Measurements from ENCODE around the gene TRIM41. TPM values are rescaled to one million over a fixed set of nuclear protein-coding genes. Genes with fewer than 3 reads are reported as not detected.
A peak's percentile ranks its signal among the peaks of the same experiment; 100 is the strongest.
"Not testable (repeated sequence)": the region's sequence is repeated elsewhere in the genome, so short reads cannot be mapped to it uniquely, and the experiment has no call there.

The TRIM41 gene
- polyA plus RNA-seq (ENCODE audit: low read depth in 6 of 6) = 1 to 10 TPM in 3 of 6 donors, under 1 TPM in 3; 0.40 to 1.6 (median 1.0) TPM

- Mint-ChIP-seq H3K27ac (peak within 1 kb of the TSS; percentile 97 to 100 (median 99)), H3K9me3 (peaks cover 0 to 12% (median 4%) of the 10 kb centered on the region in 7 donors), H3K4me3 (peak within 1 kb of the TSS; percentile 90 to 99 (median 97)), H3K36me3 (no peaks in the 10 kb centered on the region), H3K4me1 (peaks cover 48 to 72% (median 52%) of the 10 kb centered on the region in 3 donors), H3K27me3 (peaks cover 0 to 8% (median 4%) of the 10 kb centered on the region in 3 donors)
- ATAC-seq (ENCODE audit: low read depth in 2 of 2) (peak; percentile 69 to 72), DNase-seq (peak; percentile 99)
Observed at GRCh38 chr5:181223058-181223728, at the start of gene TRIM41. TSS of gene TRIM41 (plus strand) at chr5:181223281. CDS start at chr5:181224000, 719 bp downstream.

- H3K4me3 Mint-ChIP-seq = peak overlapping the region; percentile 73 to 95 (median 82)
- peak overlapping the region; percentile 49 to 97 (median 84) for H3K27ac Mint-ChIP-seq
- DNase-seq = peak; percentile 65
- peaks cover 3 to 18% (median 6%) of the 10 kb centered on the region in 7 donors for H3K9me3 Mint-ChIP-seq
- ATAC-seq (ENCODE audit: low read depth in 2 of 2) = peak; percentile 80 to 81
- H3K4me1 Mint-ChIP-seq = peaks cover 20 to 42% (median 30%) of the 10 kb centered on the region in 3 donors
- peaks cover 0 to 6% of the 10 kb centered on the region in 2 donors for H3K36me3 Mint-ChIP-seq
- peaks cover 12 to 51% (median 29%) of the 10 kb centered on the region in 3 donors for H3K27me3 Mint-ChIP-seq
Observed at GRCh38 chr5:181173420-181174342, 49.4 kb upstream of the TRIM41 start.

- Mint-ChIP-seq H3K36me3 (no peaks in the 10 kb centered on the region), H3K4me1 (peaks cover 7 to 20% (median 14%) of the 10 kb centered on the region in 3 donors), H3K27me3 (peaks cover 8 to 27% (median 9%) of the 10 kb centered on the region in 3 donors), H3K4me3 (no peak overlapping the region), H3K27ac (peak overlapping the region in 1 of 6 donors; percentile 47), H3K9me3 (peaks cover 0 to 11% (median 1%) of the 10 kb centered on the region in 7 donors)
- ATAC-seq (ENCODE audit: low read depth in 2 of 2) (no peak), DNase-seq (no peak)
Observed at GRCh38 chr5:181176254-181176952, 46.7 kb upstream of the TRIM41 start.

- DNase-seq; ATAC-seq (ENCODE audit: low read depth in 2 of 2); H3K36me3 Mint-ChIP-seq; H3K4me3 Mint-ChIP-seq: not testable (repeated sequence)
- Mint-ChIP-seq H3K4me1 (peaks cover 15 to 25% (median 21%) of the 10 kb centered on the region in 3 donors), H3K9me3 (peaks cover 0 to 11% (median 1%) of the 10 kb centered on the region in 7 donors), H3K27ac (peak overlapping the region in 1 of 6 donors; percentile 49), H3K27me3 (peaks cover 8 to 32% (median 9%) of the 10 kb centered on the region in 3 donors)
Observed at GRCh38 chr5:181177559-181177958, 45.5 kb upstream of the TRIM41 start.

- Mint-ChIP-seq H3K9me3 (no peaks in the 10 kb centered on the region), H3K4me1 (peaks cover 21 to 33% (median 23%) of the 10 kb centered on the region in 3 donors), H3K27ac (peak overlapping the region in 5 of 6 donors; percentile 50 to 91 (median 57)), H3K27me3 (peaks cover 0 to 12% (median 0%) of the 10 kb centered on the region in 3 donors), H3K4me3 (peak overlapping the region; percentile 2 to 94 (median 83)), H3K36me3 (no peaks in the 10 kb centered on the region)
- ATAC-seq (ENCODE audit: low read depth in 2 of 2) (peak; percentile 69 to 74), DNase-seq (peak; percentile 64)
Observed at GRCh38 chr5:181181650-181182565, 41.2 kb upstream of the TRIM41 start.

- no peak for ATAC-seq (ENCODE audit: low read depth in 2 of 2)
- H3K4me3 Mint-ChIP-seq = peak overlapping the region; percentile 75 to 94 (median 87)
- DNase-seq = no peak
- no peaks in the 10 kb centered on the region for H3K36me3 Mint-ChIP-seq
- peaks cover 23 to 34% (median 23%) of the 10 kb centered on the region in 3 donors for H3K4me1 Mint-ChIP-seq
- peaks cover 0 to 10% (median 0%) of the 10 kb centered on the region in 3 donors for H3K27me3 Mint-ChIP-seq
- H3K9me3 Mint-ChIP-seq = peaks cover 0 to under 1% (median 0%) of the 10 kb centered on the region in 7 donors
- H3K27ac Mint-ChIP-seq = peak overlapping the region in 4 of 6 donors; percentile 55 to 95 (median 92)
Observed at GRCh38 chr5:181182651-181183050, 40.4 kb upstream of the TRIM41 start.

- Mint-ChIP-seq H3K27ac (peak overlapping the region in 1 of 6 donors; percentile 93), H3K9me3 (peaks cover 0 to 15% (median 0%) of the 10 kb centered on the region in 7 donors)
Observed at GRCh38 chr5:181184845-181185216, 38.2 kb upstream of the TRIM41 start.

GRCh38 chr5:181185560-181185959 is 37.5 kb upstream of the TRIM41 start:
- Mint-ChIP-seq H3K4me3 (peak overlapping the region in 7 of 8 donors; percentile 23 to 99 (median 59)), H3K9me3 (peaks cover 0 to 15% (median 0%) of the 10 kb centered on the region in 7 donors), H3K27ac (peak overlapping the region in 1 of 6 donors; percentile 76), H3K27me3 (peaks cover 0 to 8% (median 4%) of the 10 kb centered on the region in 3 donors), H3K36me3 (peaks cover 0 to 7% of the 10 kb centered on the region in 2 donors), H3K4me1 (peaks cover 41 to 51% (median 45%) of the 10 kb centered on the region in 3 donors)
- DNase-seq (no peak), ATAC-seq (ENCODE audit: low read depth in 2 of 2) (no peak)

More at GRCh38 chr5:181184845-181185216, 38.2 kb upstream of the TRIM41 start:
- Mint-ChIP-seq H3K4me3 (peak overlapping the region; percentile 81 to 97 (median 94)), H3K27me3 (peaks cover 0 to 8% (median 4%) of the 10 kb centered on the region in 3 donors), H3K36me3 (peaks cover 0 to 7% of the 10 kb centered on the region in 2 donors), H3K4me1 (peaks cover 35 to 49% (median 37%) of the 10 kb centered on the region in 3 donors)
- no peak for DNase-seq
- ATAC-seq (ENCODE audit: low read depth in 2 of 2) = no peak

- Mint-ChIP-seq H3K4me1 (peaks cover 46 to 51% (median 48%) of the 10 kb centered on the region in 3 donors), H3K4me3 (peak overlapping the region in 4 of 8 donors; percentile 23 to 99 (median 34)), H3K9me3 (peaks cover 0 to 15% (median 0%) of the 10 kb centered on the region in 7 donors), H3K27ac (peak overlapping the region in 3 of 6 donors; percentile 51 to 76 (median 73)), H3K36me3 (peaks cover 0 to 7% of the 10 kb centered on the region in 2 donors), H3K27me3 (peaks cover 0 to 8% (median 6%) of the 10 kb centered on the region in 3 donors)
- DNase-seq (no peak), ATAC-seq (ENCODE audit: low read depth in 2 of 2) (no peak)
Observed at GRCh38 chr5:181186022-181186421, 37.1 kb upstream of the TRIM41 start.

- Mint-ChIP-seq H3K27me3 (peaks cover 0 to 16% (median 11%) of the 10 kb centered on the region in 3 donors), H3K4me3 (peak overlapping the region; percentile 35 to 99 (median 69)), H3K4me1 (peaks cover 52 to 54% (median 53%) of the 10 kb centered on the region in 3 donors), H3K27ac (peak overlapping the region; percentile 76 to 100 (median 99)), H3K36me3 (peaks cover 0 to 12% of the 10 kb centered on the region in 2 donors), H3K9me3 (peaks cover 0 to 23% (median 1%) of the 10 kb centered on the region in 7 donors)
- ATAC-seq (ENCODE audit: low read depth in 2 of 2) (no peak), DNase-seq (no peak)
Observed at GRCh38 chr5:181186986-181187499, 36.0 kb upstream of the TRIM41 start.

GRCh38 chr5:181187500-181188213 is 35.4 kb upstream of the TRIM41 start:
- Mint-ChIP-seq H3K27me3 (peaks cover 0 to 16% (median 10%) of the 10 kb centered on the region in 3 donors), H3K27ac (peak overlapping the region; percentile 82 to 100 (median 100)), H3K9me3 (peaks cover 0 to 23% (median 1%) of the 10 kb centered on the region in 7 donors), H3K4me3 (peak overlapping the region; percentile 96 to 99 (median 97)), H3K4me1 (peaks cover 52 to 55% (median 54%) of the 10 kb centered on the region in 3 donors), H3K36me3 (peaks cover 0 to 12% of the 10 kb centered on the region in 2 donors)
- no peak for ATAC-seq (ENCODE audit: low read depth in 2 of 2)
- peak; percentile 53 for DNase-seq

Data from naive B cell (primary cell).